PFSK-1 (cell line): ENCODE data around the gene SP140.

Experiments
- POLR2AphosphoS5 ChIP-seq: IDR thresholded peaks from 2 replicates; pipeline ENCODE4 v1.6.1; 2012; ENCODE audit warnings: low read depth, mild to moderate bottlenecking, control low read depth, low read length, moderate library complexity
- SIN3A ChIP-seq: IDR thresholded peaks from 2 replicates; pipeline ENCODE4 v1.6.1; 2012; ENCODE audit warnings: mild to moderate bottlenecking, low read length, moderate library complexity, borderline replicate concordance; ENCODE audit not compliant: insufficient read depth
- TAF1 ChIP-seq: IDR thresholded peaks from 2 replicates; pipeline ENCODE4 v1.6.1; 2012; ENCODE audit warnings: low read length, control low read depth, borderline replicate concordance; ENCODE audit not compliant: insufficient read depth

DNA sequence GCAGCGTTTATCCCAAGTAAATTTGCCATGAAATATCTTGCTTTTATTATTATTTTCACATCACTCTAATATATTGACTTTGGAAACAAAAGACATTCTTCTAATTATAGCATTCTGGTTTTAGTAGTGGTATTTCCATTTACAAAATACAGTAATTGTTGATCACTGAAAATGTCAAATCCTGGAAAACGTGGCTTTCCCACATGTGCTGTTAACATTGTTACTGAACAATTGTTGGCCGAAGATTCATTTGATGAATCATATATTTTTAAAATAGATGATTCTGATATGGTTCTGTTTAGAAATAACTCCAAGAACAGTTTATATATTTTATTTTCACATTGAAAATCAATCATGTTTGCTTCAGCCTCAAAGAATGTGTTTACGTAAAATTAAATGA lies 32.9 kb downstream of the SP140 start:
- TF ChIP-seq TAF1 = no peak
- no peak for TF ChIP-seq POLR2AphosphoS5
- no peak for TF ChIP-seq SIN3A
